ENCODE data around the gene COL26A1.

DNA sequence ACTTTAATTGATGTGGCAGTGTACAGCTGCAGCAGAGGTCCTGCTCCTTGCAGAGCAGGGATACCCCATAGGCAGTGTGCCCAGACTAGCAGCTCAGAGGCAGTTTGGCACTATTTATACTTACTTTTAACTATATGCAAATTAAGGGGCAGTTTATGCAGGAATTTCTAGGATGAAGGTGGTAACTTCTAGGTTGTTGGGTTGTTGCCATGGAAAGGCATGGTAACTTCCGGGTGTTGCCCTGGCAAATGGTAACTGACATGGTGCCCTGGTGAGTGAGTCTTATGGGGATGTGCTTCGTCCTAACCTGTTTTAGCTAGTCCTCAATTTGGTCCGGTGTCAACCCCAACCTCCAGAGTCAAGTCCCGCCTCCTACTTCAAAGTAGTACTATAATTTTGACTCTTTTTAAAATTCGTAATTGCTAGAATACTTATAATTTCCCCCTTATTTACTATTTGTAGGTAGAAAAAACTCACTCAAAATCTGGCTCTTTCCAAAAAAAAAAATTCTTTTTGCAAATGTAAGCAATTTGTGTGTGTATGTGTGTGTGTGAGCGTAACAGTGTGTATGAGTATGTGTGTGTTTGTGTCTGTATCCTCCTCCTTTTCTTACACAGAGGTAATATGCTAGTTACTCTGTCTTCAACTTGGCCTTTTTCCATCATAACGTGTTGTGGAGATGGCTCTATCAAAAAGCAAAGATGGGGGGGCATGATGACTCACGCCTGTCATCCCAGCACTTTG lies 5.9 kb downstream of the COL26A1 start:
- TF ChIP-seq, protein P1, sequence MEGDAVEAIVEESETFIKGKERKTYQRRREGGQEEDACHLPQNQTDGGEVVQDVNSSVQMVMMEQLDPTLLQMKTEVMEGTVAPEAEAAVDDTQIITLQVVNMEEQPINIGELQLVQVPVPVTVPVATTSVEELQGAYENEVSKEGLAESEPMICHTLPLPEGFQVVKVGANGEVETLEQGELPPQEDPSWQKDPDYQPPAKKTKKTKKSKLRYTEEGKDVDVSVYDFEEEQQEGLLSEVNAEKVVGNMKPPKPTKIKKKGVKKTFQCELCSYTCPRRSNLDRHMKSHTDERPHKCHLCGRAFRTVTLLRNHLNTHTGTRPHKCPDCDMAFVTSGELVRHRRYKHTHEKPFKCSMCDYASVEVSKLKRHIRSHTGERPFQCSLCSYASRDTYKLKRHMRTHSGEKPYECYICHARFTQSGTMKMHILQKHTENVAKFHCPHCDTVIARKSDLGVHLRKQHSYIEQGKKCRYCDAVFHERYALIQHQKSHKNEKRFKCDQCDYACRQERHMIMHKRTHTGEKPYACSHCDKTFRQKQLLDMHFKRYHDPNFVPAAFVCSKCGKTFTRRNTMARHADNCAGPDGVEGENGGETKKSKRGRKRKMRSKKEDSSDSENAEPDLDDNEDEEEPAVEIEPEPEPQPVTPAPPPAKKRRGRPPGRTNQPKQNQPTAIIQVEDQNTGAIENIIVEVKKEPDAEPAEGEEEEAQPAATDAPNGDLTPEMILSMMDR (IDR thresholded peaks at IDR 0.05), result no peak
- TF ChIP-seq EP300 (IDR thresholded peaks at IDR 0.05) (no peak), POLR2A (IDR thresholded peaks at IDR 0.05) (no peak)
